Measurements from ENCODE around the gene ENDOU.

The ENDOU gene

DNA sequence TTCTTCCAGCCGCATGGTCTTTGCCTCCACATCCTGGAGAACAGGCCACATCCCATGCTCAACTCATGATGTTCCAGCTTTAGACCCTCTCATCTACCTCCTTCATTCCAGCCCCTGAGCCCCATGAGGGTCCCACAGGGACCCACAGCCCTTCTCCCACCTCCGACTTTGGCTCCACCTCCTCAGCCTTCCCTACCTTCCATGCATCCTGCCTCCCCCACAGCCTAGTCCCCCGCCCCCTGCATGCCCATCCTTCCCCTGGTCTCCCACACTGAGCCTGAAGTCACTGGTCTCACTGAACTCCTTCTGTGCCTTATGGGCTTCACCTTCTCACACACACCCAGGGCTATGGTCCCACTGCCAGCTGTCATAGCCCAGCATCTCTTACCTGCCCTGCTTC is 23.6 kb upstream of the ENDOU start:
- no peak overlapping the region for H3K9ac ChIP-seq (ENCODE audit: low read depth, low read length)
- no peak overlapping the region for H3K4me2 ChIP-seq (ENCODE audit: insufficient read depth, low read length)
- DNase-seq (no peak), ATAC-seq (ENCODE audit: insufficient read depth, low read depth) (no peak)
- H2AFZ ChIP-seq (ENCODE audit: low read depth, low read length), result no peak overlapping the region
- no peaks in the 10 kb centered on the region; the same call in 1 of the 2 replicates for H4K20me1 ChIP-seq (ENCODE audit: insufficient read depth, low read length)
- no peak overlapping the region for H3K27ac ChIP-seq (ENCODE audit: low read length)
- no peaks in the 10 kb centered on the region for H3K79me2 ChIP-seq (ENCODE audit: insufficient read depth, low read length)
- no peaks in the 10 kb centered on the region for H3K4me1 ChIP-seq (ENCODE audit: insufficient read depth, low read length)
- no peak for TF ChIP-seq EZH2 (IDR thresholded peaks at IDR 0.05; ENCODE audit: borderline replicate concordance, low read depth, low read length, severe bottlenecking)
- TF ChIP-seq, protein P1, sequence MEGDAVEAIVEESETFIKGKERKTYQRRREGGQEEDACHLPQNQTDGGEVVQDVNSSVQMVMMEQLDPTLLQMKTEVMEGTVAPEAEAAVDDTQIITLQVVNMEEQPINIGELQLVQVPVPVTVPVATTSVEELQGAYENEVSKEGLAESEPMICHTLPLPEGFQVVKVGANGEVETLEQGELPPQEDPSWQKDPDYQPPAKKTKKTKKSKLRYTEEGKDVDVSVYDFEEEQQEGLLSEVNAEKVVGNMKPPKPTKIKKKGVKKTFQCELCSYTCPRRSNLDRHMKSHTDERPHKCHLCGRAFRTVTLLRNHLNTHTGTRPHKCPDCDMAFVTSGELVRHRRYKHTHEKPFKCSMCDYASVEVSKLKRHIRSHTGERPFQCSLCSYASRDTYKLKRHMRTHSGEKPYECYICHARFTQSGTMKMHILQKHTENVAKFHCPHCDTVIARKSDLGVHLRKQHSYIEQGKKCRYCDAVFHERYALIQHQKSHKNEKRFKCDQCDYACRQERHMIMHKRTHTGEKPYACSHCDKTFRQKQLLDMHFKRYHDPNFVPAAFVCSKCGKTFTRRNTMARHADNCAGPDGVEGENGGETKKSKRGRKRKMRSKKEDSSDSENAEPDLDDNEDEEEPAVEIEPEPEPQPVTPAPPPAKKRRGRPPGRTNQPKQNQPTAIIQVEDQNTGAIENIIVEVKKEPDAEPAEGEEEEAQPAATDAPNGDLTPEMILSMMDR (IDR thresholded peaks at IDR 0.05; ENCODE audit: borderline replicate concordance, extremely low read depth, low read length, poor library complexity, severe bottlenecking), result no peak
- no peak overlapping the region for H3K4me3 ChIP-seq (ENCODE audit: low read depth in 1 of 2, low read length in 2 of 2)
- H3K27me3 ChIP-seq (ENCODE audit: insufficient read depth, low read length, poor library complexity), result peaks cover 6% of the 10 kb centered on the region
- no peaks in the 10 kb centered on the region for H3K36me3 ChIP-seq (ENCODE audit: insufficient read depth, low read length)
- H3K9me3 ChIP-seq (ENCODE audit: insufficient read depth, low read length, severe bottlenecking), result no peaks in the 10 kb centered on the region

DNA sequence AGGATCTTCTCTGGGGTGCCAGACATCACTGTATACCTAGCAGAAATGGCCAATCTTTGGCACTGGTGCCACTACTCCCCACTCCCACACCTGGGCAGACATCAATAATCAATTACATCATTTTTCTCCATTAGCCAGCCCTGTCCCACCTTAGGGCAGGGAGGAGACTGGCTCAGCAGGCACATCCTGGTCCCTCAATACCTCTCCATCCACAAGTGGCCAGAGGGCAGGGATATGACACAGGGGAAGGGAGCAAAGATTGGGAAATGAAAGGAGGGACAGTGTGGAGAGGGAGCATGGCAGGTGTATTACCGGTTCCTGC is 23.2 kb upstream of the ENDOU start:
- no peak overlapping the region for H3K9ac ChIP-seq (ENCODE audit: low read depth, low read length)
- no peak overlapping the region for H2AFZ ChIP-seq (ENCODE audit: low read depth, low read length)
- H3K4me1 ChIP-seq (ENCODE audit: insufficient read depth, low read length), result no peaks in the 10 kb centered on the region
- no peaks in the 10 kb centered on the region for H3K36me3 ChIP-seq (ENCODE audit: insufficient read depth, low read length)
- no peaks in the 10 kb centered on the region; the same call in 1 of the 2 replicates for H4K20me1 ChIP-seq (ENCODE audit: insufficient read depth, low read length)
- H3K27me3 ChIP-seq (ENCODE audit: insufficient read depth, low read length, poor library complexity), result peaks cover 7% of the 10 kb centered on the region
- no peaks in the 10 kb centered on the region for H3K79me2 ChIP-seq (ENCODE audit: insufficient read depth, low read length)
- DNase-seq (no peak), ATAC-seq (ENCODE audit: insufficient read depth, low read depth) (no peak)
- H3K4me3 ChIP-seq (ENCODE audit: low read depth in 1 of 2, low read length in 2 of 2), result no peak overlapping the region
- no peak for TF ChIP-seq EZH2 (IDR thresholded peaks at IDR 0.05; ENCODE audit: borderline replicate concordance, low read depth, low read length, severe bottlenecking)
- TF ChIP-seq, protein P1 (IDR thresholded peaks at IDR 0.05; ENCODE audit: borderline replicate concordance, extremely low read depth, low read length, poor library complexity, severe bottlenecking), result no peak
- H3K27ac ChIP-seq (ENCODE audit: low read length), result no peak overlapping the region
- no peak overlapping the region for H3K4me2 ChIP-seq (ENCODE audit: insufficient read depth, low read length)
- H3K9me3 ChIP-seq (ENCODE audit: insufficient read depth, low read length, severe bottlenecking), result no peaks in the 10 kb centered on the region

DNA sequence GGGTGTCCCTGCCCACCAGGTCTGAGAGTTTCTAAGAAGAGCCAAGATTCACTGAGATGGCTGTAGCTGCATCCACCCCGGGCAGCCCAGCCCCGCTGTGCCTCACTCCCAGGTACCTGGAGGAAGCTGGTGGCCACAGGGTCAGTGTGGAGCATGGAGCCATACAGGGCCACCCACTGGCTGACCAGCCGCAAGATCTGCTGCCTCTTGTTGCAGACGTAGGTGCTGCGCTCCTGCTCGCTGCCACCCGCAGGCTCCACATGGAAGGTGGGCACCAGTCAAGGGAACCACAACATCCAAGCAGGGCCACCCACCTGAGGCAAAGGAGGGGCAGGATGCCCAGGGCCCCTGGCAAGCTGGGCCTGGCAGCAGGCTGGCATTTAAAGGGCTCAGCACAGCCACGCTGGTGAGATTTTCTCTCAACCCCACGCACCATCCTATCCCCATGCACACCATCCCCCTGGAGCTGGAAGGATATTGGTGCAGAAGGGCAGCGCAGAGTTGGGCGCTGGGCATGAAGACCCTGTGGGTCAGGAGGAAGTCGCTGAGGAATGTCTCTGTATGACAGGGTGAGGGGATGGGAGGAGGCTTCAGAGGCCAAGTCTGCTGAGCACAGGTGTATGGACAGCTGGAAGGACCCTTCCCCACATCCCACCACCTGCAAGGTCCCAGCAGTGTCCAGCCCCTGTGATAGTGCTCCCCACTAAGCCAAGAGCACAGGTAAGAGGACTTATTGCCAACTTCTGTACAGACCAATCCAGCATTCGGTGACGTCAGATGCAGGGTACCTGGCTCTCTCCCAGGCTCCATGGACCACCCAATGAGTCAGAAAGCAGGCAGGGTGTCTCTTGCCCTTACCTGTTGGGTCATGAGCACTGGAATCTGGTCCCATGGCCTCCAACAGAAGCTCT is 22.6 kb upstream of the ENDOU start:
- no peaks in the 10 kb centered on the region for H3K4me1 ChIP-seq (ENCODE audit: insufficient read depth, low read length)
- no peak overlapping the region for H3K4me2 ChIP-seq (ENCODE audit: insufficient read depth, low read length)
- DNase-seq (no peak), ATAC-seq (ENCODE audit: insufficient read depth, low read depth) (no peak)
- TF ChIP-seq, protein P1 (IDR thresholded peaks at IDR 0.05; ENCODE audit: borderline replicate concordance, extremely low read depth, low read length, poor library complexity, severe bottlenecking), result no peak
- TF ChIP-seq EZH2 (IDR thresholded peaks at IDR 0.05; ENCODE audit: borderline replicate concordance, low read depth, low read length, severe bottlenecking), result no peak
- H3K27ac ChIP-seq (ENCODE audit: low read length), result no peak overlapping the region
- peaks cover 7% of the 10 kb centered on the region for H3K27me3 ChIP-seq (ENCODE audit: insufficient read depth, low read length, poor library complexity)
- H2AFZ ChIP-seq (ENCODE audit: low read depth, low read length), result no peak overlapping the region
- no peaks in the 10 kb centered on the region for H3K36me3 ChIP-seq (ENCODE audit: insufficient read depth, low read length)
- H3K9me3 ChIP-seq (ENCODE audit: insufficient read depth, low read length, severe bottlenecking), result no peaks in the 10 kb centered on the region
- H3K79me2 ChIP-seq (ENCODE audit: insufficient read depth, low read length), result no peaks in the 10 kb centered on the region
- no peak overlapping the region for H3K4me3 ChIP-seq (ENCODE audit: low read depth in 1 of 2, low read length in 2 of 2)
- no peaks in the 10 kb centered on the region; the same call in 1 of the 2 replicates for H4K20me1 ChIP-seq (ENCODE audit: insufficient read depth, low read length)
- H3K9ac ChIP-seq (ENCODE audit: low read depth, low read length), result no peak overlapping the region
